B cell (primary cell): ENCODE measurements around the gene FARP1. TPM values are rescaled to one million over a fixed set of nuclear protein-coding genes. Genes with fewer than 3 reads are reported as not detected.

Experiments used
- ATAC-seq: fragments of 200-7000 bp; cut with Tn5 transposase; one replicate; pipeline ENCODE4 v1.10.0; 2021; ENCODE audit warnings: low read depth, mild to moderate bottlenecking, moderate number of reproducible peaks, moderate library complexity
- CTCF ChIA-PET: fragments of 350-600 bp; sonication (Branson Sonifier 250); formaldehyde crosslinking; loops from one replicate; lab custom pipeline; 2021; ENCODE audit warnings: antibody characterized with exemption, inconsistent platforms; lab: Charles Lee
- POLR2A ChIA-PET: fragments of 350-600 bp; sonication (Branson Sonifier 250); formaldehyde crosslinking; loops from one replicate; lab custom pipeline; 2021; ENCODE audit warnings: antibody characterized with exemption; lab: Charles Lee
- DNase-seq: peaks from one replicate; pipeline ENCODE4 v3.0.0; 2013
- H2AFZ ChIP-seq: 2 replicates; pipeline ENCODE4 v1.6.1; 2012; ENCODE audit warnings: mild to moderate bottlenecking, low read depth, low read length; ENCODE audit not compliant: insufficient read depth, poor library complexity, severe bottlenecking
- H3K27ac ChIP-seq, 2 donors: 1 replicate in 1 of 2; 2 replicates in 1 of 2; pipeline ENCODE4 v1.5.1; 2012 to 2013; ENCODE audit warnings: low read length in 2 of 2, mild to moderate bottlenecking in 2 of 2, moderate library complexity in 1 of 2
- H3K27me3 ChIP-seq, 4 experiments: fragments of 200-600 bp in 1 of 4; sonication (generic) in 1 of 4; replicated peaks in 1 of 4; 1 replicate in 2 of 4; 2 replicates in 2 of 4; pipeline versions ENCODE4 v1.6.1 to v1.7.0; 2013 to 2016; ENCODE audit warnings: low read length in 3 of 4, mild to moderate bottlenecking in 2 of 4, mixed read lengths in 1 of 4, moderate library complexity in 1 of 4; ENCODE audit not compliant: insufficient read depth in 4 of 4, control insufficient read depth in 3 of 4; ENCODE audit errors: control extremely low read depth in 1 of 4
- H3K36me3 ChIP-seq, 2 experiments: replicated peaks in 1 of 2; 1 replicate in 1 of 2; 2 replicates in 1 of 2; pipeline versions ENCODE4 v1.6.1 to v1.7.1; 2013; ENCODE audit warnings: low read length in 1 of 2; ENCODE audit not compliant: insufficient read depth in 2 of 2, control insufficient read depth in 1 of 2; ENCODE audit errors: control extremely low read depth in 1 of 2, extremely low read depth in 1 of 2
- H3K4me1 ChIP-seq, 2 donors: fragments of 200-600 bp in 1 of 2; sonication (generic) in 1 of 2; 1 replicate in 1 of 2; 2 replicates in 1 of 2; pipeline versions ENCODE4 v1.5.1 to v1.6.1; 2013 to 2017; ENCODE audit warnings: low read length in 2 of 2; ENCODE audit not compliant: control insufficient read depth in 2 of 2, insufficient read depth in 2 of 2
- H3K4me2 ChIP-seq: replicated peaks from 2 replicates; pipeline ENCODE3; 2012; ENCODE audit warnings: mild to moderate bottlenecking, low read depth, low read length; ENCODE audit not compliant: poor library complexity, severe bottlenecking
- H3K4me3 ChIP-seq, 5 experiments: fragments of 200-600 bp in 1 of 5; sonication (generic) in 1 of 5; 1 replicate in 3 of 5; 2 replicates in 2 of 5; pipeline versions ENCODE4 v1.5.1 to v1.7.0; 2011 to 2016; ENCODE audit warnings: low read length in 4 of 5, mild to moderate bottlenecking in 4 of 5, low read depth in 2 of 5, control low read depth in 1 of 5, moderate library complexity in 1 of 5; ENCODE audit not compliant: insufficient read depth in 1 of 5; ENCODE audit errors: control extremely low read depth in 1 of 5, extremely low read depth in 1 of 5
- H3K79me2 ChIP-seq: fragments of 200-600 bp; sonication (generic); one replicate; pipeline ENCODE4 v1.6.0; 2016; ENCODE audit warnings: low read length; ENCODE audit not compliant: control insufficient read depth, insufficient read depth
- H3K9ac ChIP-seq: fragments of 200-600 bp; sonication (generic); 2 replicates; pipeline ENCODE4 v1.6.1; 2017; ENCODE audit warnings: mild to moderate bottlenecking, low read length, moderate library complexity
- H3K9me3 ChIP-seq, 3 donors: one replicate each; pipeline versions ENCODE4 v1.6.1 to v1.7.1; 2013; ENCODE audit warnings: low read length in 2 of 3; ENCODE audit not compliant: control insufficient read depth in 2 of 3, insufficient read depth in 1 of 3; ENCODE audit errors: control extremely low read depth in 1 of 3
- H4K20me1 ChIP-seq: 2 replicates; pipeline ENCODE4 v1.6.0; 2012; ENCODE audit warnings: mild to moderate bottlenecking, low read length; ENCODE audit not compliant: insufficient read depth, control insufficient read depth, poor library complexity, severe bottlenecking
- H3K27ac Mint-ChIP-seq: one replicate; pipeline ENCODE4 v1.8.0; 2021; ENCODE audit warnings: mixed read lengths
- H3K27me3 Mint-ChIP-seq: one replicate; pipeline ENCODE4 v1.8.0; 2021; ENCODE audit warnings: mixed read lengths
- H3K4me1 Mint-ChIP-seq: one replicate; pipeline ENCODE4 v1.8.0; 2021; ENCODE audit warnings: mixed read lengths
- H3K4me3 Mint-ChIP-seq: one replicate; pipeline ENCODE4 v1.8.0; 2021; ENCODE audit warnings: mixed read lengths
- H3K9me3 Mint-ChIP-seq: one replicate; pipeline ENCODE4 v1.8.0; 2022; ENCODE audit warnings: mixed read lengths; ENCODE audit not compliant: insufficient read depth
- EZH2 ChIP-seq: IDR thresholded peaks from 2 replicates; pipeline ENCODE4 v1.6.1; 2012; ENCODE audit warnings: borderline replicate concordance, low read depth, mild to moderate bottlenecking, moderate library complexity, low read length; ENCODE audit not compliant: insufficient read depth, poor library complexity, severe bottlenecking
- WGBS: methylation state at CpG from one replicate; pipeline ENCODE4 v1.1.5; 2013; ENCODE audit warnings: missing lambda C conversion rate; ENCODE audit not compliant: insufficient coverage; 5-methylcytosine and 5-hydroxymethylcytosine counted together
- intact Hi-C: fragments of 100-400 bp; cut with micrococcal nuclease; formaldehyde crosslinking; loops from one replicate; pipeline ENCODE4 v1.10.0; 2022
- polyA plus RNA-seq: library from polyadenylated mRNA; depleted of rRNA; stranded (reverse); fragments of >200 nt; gene quantifications from 2 replicates; pipeline ENCODE4 v1.2.3, GENCODE V29; 2012
- total RNA-seq, 2 donors: library from RNA; stranded (reverse); fragments of 120-200 nt in 1 of 2; gene quantifications; 1 replicate in 1 of 2; 2 replicates in 1 of 2; pipeline versions ENCODE4 v1.2.3 to v1.2.4, GENCODE V29; 2013 to 2022
- TF ChIP-seq, protein P1 (sequence below): fragments of 200-600 bp; IDR thresholded peaks from one replicate; pipeline ENCODE4 v1.8.0; 2022; ENCODE audit warnings: antibody characterized with exemption, mild to moderate bottlenecking

FARP1 gene
- total and polyA plus RNA-seq, 2 donors (not counting 1 experiment from before 2014, with no cell fraction given), result 0.15 to 1.5 TPM

DNA sequence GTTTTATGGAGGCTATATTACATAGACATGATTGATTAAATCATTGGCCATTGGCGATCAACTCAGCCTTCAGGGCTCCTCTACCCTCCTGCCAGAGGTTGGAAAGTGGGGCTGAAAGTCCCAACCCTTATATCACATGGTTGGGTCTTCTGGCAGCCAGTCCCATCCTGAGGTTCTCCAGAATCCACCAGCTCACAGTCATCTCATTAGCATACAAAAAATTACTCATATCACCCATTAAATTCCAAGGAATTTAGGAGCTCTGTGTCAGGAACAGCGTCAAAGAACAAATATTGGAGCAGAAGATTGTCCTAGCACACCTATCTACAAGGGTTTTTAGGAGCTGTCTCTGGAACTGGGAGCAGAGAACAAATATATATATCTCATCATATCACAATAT lies 39.4 kb upstream of the FARP1 start:
- H3K4me1 Mint-ChIP-seq, result no peaks in the 10 kb centered on the region
- no peaks in the 10 kb centered on the region for H3K27me3 ChIP-seq
- H3K9me3 Mint-ChIP-seq, result no peaks in the 10 kb centered on the region
- ChIA-PET POLR2A (no interaction called here), CTCF (no interaction called here)
- H4K20me1 ChIP-seq, result no peaks in the 10 kb centered on the region
- no peak overlapping the region for H3K27ac Mint-ChIP-seq
- no peak overlapping the region for H3K4me3 ChIP-seq
- ATAC-seq (no peak), DNase-seq (no peak)
- H3K79me2 ChIP-seq, result no peaks in the 10 kb centered on the region
- intact Hi-C loops, result no loop called here
- H3K9ac ChIP-seq, result no peak overlapping the region
- H3K9me3 ChIP-seq, result peaks cover 0 to 5% (median 0%) of the 10 kb centered on the region in 3 donors
- H3K36me3 ChIP-seq, result no peaks in the 10 kb centered on the region
- no peak overlapping the region for H3K4me2 ChIP-seq
- H3K27me3 Mint-ChIP-seq, result no peaks in the 10 kb centered on the region
- no peak overlapping the region for H3K27ac ChIP-seq
- TF ChIP-seq, protein P1, sequence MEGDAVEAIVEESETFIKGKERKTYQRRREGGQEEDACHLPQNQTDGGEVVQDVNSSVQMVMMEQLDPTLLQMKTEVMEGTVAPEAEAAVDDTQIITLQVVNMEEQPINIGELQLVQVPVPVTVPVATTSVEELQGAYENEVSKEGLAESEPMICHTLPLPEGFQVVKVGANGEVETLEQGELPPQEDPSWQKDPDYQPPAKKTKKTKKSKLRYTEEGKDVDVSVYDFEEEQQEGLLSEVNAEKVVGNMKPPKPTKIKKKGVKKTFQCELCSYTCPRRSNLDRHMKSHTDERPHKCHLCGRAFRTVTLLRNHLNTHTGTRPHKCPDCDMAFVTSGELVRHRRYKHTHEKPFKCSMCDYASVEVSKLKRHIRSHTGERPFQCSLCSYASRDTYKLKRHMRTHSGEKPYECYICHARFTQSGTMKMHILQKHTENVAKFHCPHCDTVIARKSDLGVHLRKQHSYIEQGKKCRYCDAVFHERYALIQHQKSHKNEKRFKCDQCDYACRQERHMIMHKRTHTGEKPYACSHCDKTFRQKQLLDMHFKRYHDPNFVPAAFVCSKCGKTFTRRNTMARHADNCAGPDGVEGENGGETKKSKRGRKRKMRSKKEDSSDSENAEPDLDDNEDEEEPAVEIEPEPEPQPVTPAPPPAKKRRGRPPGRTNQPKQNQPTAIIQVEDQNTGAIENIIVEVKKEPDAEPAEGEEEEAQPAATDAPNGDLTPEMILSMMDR, result no peak
- no peak for TF ChIP-seq EZH2
- no peak overlapping the region for H2AFZ ChIP-seq
- WGBS, result no CpG with 5 or more reads among the region's 2 CpGs
- H3K4me3 Mint-ChIP-seq, result no peak overlapping the region
- H3K4me1 ChIP-seq, result no peaks in the 10 kb centered on the region

DNA sequence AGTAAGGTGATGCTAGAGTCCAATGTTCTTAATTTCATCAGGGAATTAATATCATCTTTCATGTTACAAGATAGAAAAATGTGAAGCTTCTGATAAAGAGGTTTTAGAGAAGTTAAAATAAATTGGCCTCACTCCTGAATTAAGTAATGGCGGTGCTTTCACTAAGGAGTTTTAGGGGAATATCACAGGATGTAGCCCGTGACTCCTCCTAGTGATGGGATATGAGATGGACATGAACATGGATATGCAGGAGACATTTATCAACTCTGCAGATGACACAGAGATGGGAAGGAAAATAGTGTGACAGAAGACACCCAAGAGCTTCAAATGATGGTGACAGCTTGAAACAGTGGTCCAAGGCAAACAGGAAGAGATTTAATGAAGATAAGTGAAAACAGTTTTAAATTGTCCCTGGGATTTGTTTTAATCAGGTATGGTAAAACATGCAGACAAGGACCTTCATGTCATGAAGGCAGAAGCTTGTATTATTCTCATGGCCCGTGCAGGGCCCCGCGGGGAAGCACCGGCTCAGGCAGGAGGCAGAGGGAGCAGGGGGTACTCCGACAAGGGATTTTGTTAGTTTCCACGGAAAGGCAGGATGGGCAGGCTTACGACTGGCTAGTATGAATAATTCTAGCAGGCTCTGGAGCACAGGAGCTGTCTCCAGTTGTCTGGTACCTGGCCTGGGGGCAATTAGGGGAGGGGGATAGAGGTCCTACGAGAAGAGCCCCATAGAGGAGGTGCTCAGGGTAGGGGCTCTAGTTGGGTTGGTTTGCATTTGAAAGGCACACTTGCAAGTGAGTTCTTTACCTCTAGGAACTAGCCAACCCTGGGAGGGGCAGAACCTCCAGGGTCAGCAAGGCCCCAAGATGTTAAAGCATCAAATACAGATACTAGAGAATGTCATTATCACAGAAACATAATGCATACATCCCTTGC lies 38.7 kb upstream of the FARP1 start:
- H3K79me2 ChIP-seq, result no peaks in the 10 kb centered on the region
- ChIA-PET CTCF (no interaction called here), POLR2A (no interaction called here)
- Mint-ChIP-seq H3K4me3 (no peak overlapping the region), H3K4me1 (no peaks in the 10 kb centered on the region), H3K27ac (no peak overlapping the region), H3K27me3 (no peaks in the 10 kb centered on the region), H3K9me3 (no peaks in the 10 kb centered on the region)
- H2AFZ ChIP-seq, result no peak overlapping the region
- H3K4me2 ChIP-seq, result no peak overlapping the region
- intact Hi-C loops, result no loop called here
- no peak overlapping the region for H3K27ac ChIP-seq
- ATAC-seq, result no peak
- WGBS, result 88% methylated on average over 10 of the region's 10 CpGs
- DNase-seq, result no peak
- no peaks in the 10 kb centered on the region for H3K4me1 ChIP-seq
- H3K4me3 ChIP-seq, result no peak overlapping the region
- no peak for TF ChIP-seq EZH2
- TF ChIP-seq, protein P1, result no peak
- no peaks in the 10 kb centered on the region for H4K20me1 ChIP-seq
- H3K9me3 ChIP-seq, result peaks cover 0 to 5% (median 0%) of the 10 kb centered on the region in 3 donors
- no peaks in the 10 kb centered on the region for H3K27me3 ChIP-seq
- no peak overlapping the region for H3K9ac ChIP-seq
- H3K36me3 ChIP-seq, result no peaks in the 10 kb centered on the region
